Mucosa of rectum (tissue), 2 donors: ENCODE data around the gene ACAP3.

Experiments used
- H3K27ac ChIP-seq, 2 donors: one replicate each; pipeline ENCODE4 v1.7.0; 2013; ENCODE audit warnings: inconsistent platforms in 2 of 2, low read depth in 2 of 2, low read length in 2 of 2
- H3K27me3 ChIP-seq, 2 donors: one replicate each; pipeline ENCODE4 v1.7.0; 2013; ENCODE audit warnings: low read length in 2 of 2; ENCODE audit not compliant: control insufficient read depth in 2 of 2, insufficient read depth in 2 of 2
- H3K36me3 ChIP-seq, 2 donors: one replicate each; pipeline ENCODE4 v1.7.0; 2013; ENCODE audit warnings: low read length in 2 of 2; ENCODE audit not compliant: control insufficient read depth in 2 of 2, insufficient read depth in 2 of 2
- H3K4me1 ChIP-seq, 2 donors: one replicate each; pipeline ENCODE4 v1.7.0; 2013; ENCODE audit warnings: low read length in 2 of 2, mild to moderate bottlenecking in 1 of 2; ENCODE audit not compliant: control insufficient read depth in 2 of 2, insufficient read depth in 2 of 2
- H3K4me3 ChIP-seq, 2 donors: one replicate each; pipeline ENCODE4 v1.7.0; 2013; ENCODE audit warnings: low read length in 2 of 2
- H3K9ac ChIP-seq, 2 donors: one replicate each; pipeline ENCODE4 v1.7.0; 2013; ENCODE audit warnings: low read length in 2 of 2, low read depth in 1 of 2, mild to moderate bottlenecking in 1 of 2
- H3K9me3 ChIP-seq, 2 donors: one replicate each; pipeline ENCODE4 v1.7.0; 2013; ENCODE audit warnings: low read length in 2 of 2; ENCODE audit not compliant: control insufficient read depth in 2 of 2
- donor health status: healthy.
- donor health status: Normal muscosa, but diverticular disease.

The ACAP3 gene

GRCh38 chr1:1314237-1314586 is 6.5 kb upstream of the ACAP3 start:
- no peak overlapping the region for H3K4me3 ChIP-seq
- no peak overlapping the region for H3K9ac ChIP-seq
- no peaks in the 10 kb centered on the region for H3K27me3 ChIP-seq
- H3K9me3 ChIP-seq: no peaks in the 10 kb centered on the region
- H3K27ac ChIP-seq: no peak overlapping the region
- H3K4me1 ChIP-seq: peaks cover 6 to 11% of the 10 kb centered on the region in 2 donors
- H3K36me3 ChIP-seq: peaks cover 36 to 51% of the 10 kb centered on the region in 2 donors

GRCh38 chr1:1313500-1314236 is 5.9 kb upstream of the ACAP3 start:
- no peak overlapping the region for H3K27ac ChIP-seq
- peaks cover 6 to 15% of the 10 kb centered on the region in 2 donors for H3K4me1 ChIP-seq
- no peak overlapping the region for H3K4me3 ChIP-seq
- no peaks in the 10 kb centered on the region for H3K9me3 ChIP-seq
- no peak overlapping the region for H3K9ac ChIP-seq
- no peaks in the 10 kb centered on the region for H3K27me3 ChIP-seq
- peaks cover 36 to 47% of the 10 kb centered on the region in 2 donors for H3K36me3 ChIP-seq

GRCh38 chr1:1312450-1313314 is 5.0 kb upstream of the ACAP3 start:
- H3K4me1 ChIP-seq: peaks cover 6 to 10% of the 10 kb centered on the region in 2 donors
- H3K27ac ChIP-seq: no peak overlapping the region
- H3K9ac ChIP-seq: no peak overlapping the region
- no peaks in the 10 kb centered on the region for H3K27me3 ChIP-seq
- H3K36me3 ChIP-seq: peaks cover 36 to 47% of the 10 kb centered on the region in 2 donors
- H3K4me3 ChIP-seq: no peak overlapping the region
- H3K9me3 ChIP-seq: no peaks in the 10 kb centered on the region

GRCh38 chr1:1311107-1312104 is 3.7 kb upstream of the ACAP3 start:
- Histone ChIP-seq H3K27ac (no peak overlapping the region), H3K36me3 (peaks cover 36 to 42% of the 10 kb centered on the region in 2 donors), H3K9ac (no peak overlapping the region), H3K4me1 (peaks cover 15 to 19% of the 10 kb centered on the region in 2 donors), H3K27me3 (no peaks in the 10 kb centered on the region), H3K9me3 (no peaks in the 10 kb centered on the region), H3K4me3 (no peak overlapping the region)

DNA sequence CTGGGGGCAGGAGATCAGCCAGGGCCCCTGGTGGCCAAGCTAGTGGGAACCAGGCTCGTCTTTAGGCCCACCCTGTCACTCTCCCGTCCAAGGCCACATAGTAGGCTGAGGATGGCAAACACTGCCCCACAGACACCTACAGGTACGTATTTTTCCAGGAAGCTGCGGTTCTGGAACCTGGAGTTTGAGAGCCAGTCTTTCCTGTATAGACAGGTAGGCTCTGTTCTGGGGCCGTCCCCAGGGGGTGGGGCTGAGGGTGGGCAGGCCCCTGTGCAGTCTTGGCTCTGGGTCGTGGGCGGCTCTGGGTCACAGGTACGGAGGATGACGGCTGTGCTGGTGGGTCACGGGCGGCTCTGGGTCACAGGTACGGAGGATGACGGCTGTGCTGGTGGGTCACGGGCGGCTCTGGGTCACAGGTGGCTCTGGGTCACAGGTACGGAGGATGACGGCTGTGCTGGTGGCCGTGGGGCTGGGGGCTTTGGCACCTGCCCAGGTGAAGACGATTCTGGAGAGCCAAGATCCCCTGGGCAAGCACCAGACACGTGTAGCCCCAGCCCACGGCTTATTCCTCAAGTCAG is 2.8 kb upstream of the ACAP3 start:
- Histone ChIP-seq H3K9ac (no peak overlapping the region), H3K27ac (no peak overlapping the region), H3K36me3 (peaks cover 36 to 42% of the 10 kb centered on the region in 2 donors)

DNA sequence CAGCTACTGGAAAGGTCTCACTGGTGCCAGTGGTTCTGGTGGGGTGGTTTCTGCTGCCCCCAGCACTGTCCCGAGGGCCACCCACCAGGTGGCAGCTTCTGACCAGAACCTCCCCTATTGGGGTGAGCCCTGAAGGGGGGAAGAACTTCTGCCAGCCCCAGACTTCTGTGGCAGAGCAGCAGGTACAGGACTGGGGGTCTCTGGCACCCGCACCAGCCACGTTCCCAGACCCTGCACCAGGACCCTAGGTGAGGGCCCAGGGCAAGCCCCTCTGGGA is 2.3 kb upstream of the ACAP3 start:
- Histone ChIP-seq H3K4me3 (no peak overlapping the region), H3K27ac (peak overlapping the region in 1 of 2 donors; percentile 16), H3K27me3 (no peaks in the 10 kb centered on the region), H3K4me1 (peaks cover 28 to 32% of the 10 kb centered on the region in 2 donors), H3K36me3 (peaks cover 35 to 41% of the 10 kb centered on the region in 2 donors), H3K9ac (no peak overlapping the region), H3K9me3 (no peaks in the 10 kb centered on the region)

More for the DNA sequence above, 2.8 kb upstream of the ACAP3 start:
- H3K4me1 ChIP-seq: peaks cover 23 to 27% of the 10 kb centered on the region in 2 donors
- no peaks in the 10 kb centered on the region for H3K27me3 ChIP-seq
- H3K4me3 ChIP-seq: no peak overlapping the region
- H3K9me3 ChIP-seq: no peaks in the 10 kb centered on the region

DNA sequence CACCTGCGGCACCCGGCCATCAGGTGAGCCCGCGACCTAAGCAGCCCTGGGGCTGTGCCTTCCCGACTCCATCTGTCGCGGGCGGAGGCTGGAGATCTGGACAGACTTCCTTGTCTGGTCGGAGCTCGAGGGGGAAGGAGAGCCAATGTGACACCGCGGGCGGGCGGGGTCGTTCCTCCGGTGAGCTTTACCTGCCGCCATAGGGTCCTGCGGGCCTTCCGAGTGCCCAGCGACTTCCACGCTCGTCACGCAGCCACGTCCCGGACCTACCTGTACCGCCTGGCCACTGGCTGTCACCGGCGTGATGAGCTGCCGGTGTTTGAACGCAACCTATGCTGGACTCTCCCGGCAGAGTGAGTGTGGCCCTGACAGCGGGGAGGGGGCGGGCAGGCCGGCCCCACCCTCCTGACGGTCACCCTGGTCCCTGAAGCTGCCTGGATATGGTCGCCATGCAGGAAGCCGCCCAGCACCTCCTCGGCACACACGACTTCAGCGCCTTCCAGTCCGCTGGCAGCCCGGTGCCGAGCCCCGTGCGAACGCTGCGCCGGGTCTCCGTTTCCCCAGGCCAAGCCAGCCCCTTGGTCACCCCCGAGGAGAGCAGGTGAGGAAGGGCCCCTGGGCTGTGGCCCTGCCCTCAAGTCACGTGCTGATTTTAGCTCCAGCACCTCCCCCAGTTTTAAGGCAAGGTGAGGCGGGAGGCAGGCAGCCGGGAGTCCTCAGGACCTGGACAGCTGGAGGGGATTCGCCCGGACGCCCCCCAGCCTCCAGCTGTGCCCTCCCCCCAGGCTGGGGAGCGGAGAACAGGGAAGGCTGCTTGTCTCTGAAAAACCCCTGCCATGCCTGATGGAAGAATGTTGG is 1.8 kb upstream of the ACAP3 start:
- Histone ChIP-seq H3K4me3 (peak overlapping the region; percentile 68 to 80), H3K4me1 (peaks cover 33 to 38% of the 10 kb centered on the region in 2 donors), H3K9me3 (no peaks in the 10 kb centered on the region), H3K27me3 (no peaks in the 10 kb centered on the region), H3K27ac (peak overlapping the region; percentile 93 to 96), H3K36me3 (peaks cover 29 to 35% of the 10 kb centered on the region in 2 donors), H3K9ac (peak overlapping the region; percentile 63 to 79)

GRCh38 chr1:1308756-1309250 is 1.1 kb upstream of the ACAP3 start:
- Histone ChIP-seq H3K36me3 (peaks cover 22 to 28% of the 10 kb centered on the region in 2 donors), H3K27ac (peak overlapping the region; percentile 93 to 96), H3K4me3 (peak overlapping the region; percentile 68 to 80), H3K4me1 (peaks cover 33 to 39% of the 10 kb centered on the region in 2 donors), H3K9ac (peak overlapping the region; percentile 63 to 79), H3K27me3 (no peaks in the 10 kb centered on the region), H3K9me3 (no peaks in the 10 kb centered on the region)
